DLD1 (cell line): ENCODE data around the gene PROK1.

Experiments
- in situ Hi-C: cut with HindIII; loops from 2 replicates; pipeline ENCODE4 v1.10.0; 2017; ENCODE audit warnings: low sequenced_read_pairs

The PROK1 gene

GRCh38 chr1:110464340-110464739 is 13.4 kb downstream of the PROK1 start:
- in situ Hi-C loops, result no loop called here

GRCh38 chr1:110465038-110465813 is 14.3 kb downstream of the PROK1 start:
- in situ Hi-C loops, result no loop called here

GRCh38 chr1:110465814-110466380 is 14.9 kb downstream of the PROK1 start:
- in situ Hi-C loops, result no loop called here

- in situ Hi-C loops, result no loop called here
Observed at GRCh38 chr1:110466646-110467280, 15.8 kb downstream of the PROK1 start.

GRCh38 chr1:110471131-110471530 is 20.2 kb downstream of the PROK1 start:
- in situ Hi-C loops, result no loop called here

GRCh38 chr1:110472546-110472945 is 21.6 kb downstream of the PROK1 start:
- in situ Hi-C loops, result no loop called here

GRCh38 chr1:110474444-110474843 is 23.5 kb downstream of the PROK1 start:
- in situ Hi-C loops, result no loop called here

GRCh38 chr1:110475362-110476027 is 24.5 kb downstream of the PROK1 start:
- in situ Hi-C loops, result no loop called here

GRCh38 chr1:110476028-110476765 is 25.2 kb downstream of the PROK1 start:
- in situ Hi-C loops, result no loop called here

- in situ Hi-C loops, result no loop called here
Observed at GRCh38 chr1:110477041-110477440, 26.1 kb downstream of the PROK1 start.

GRCh38 chr1:110477445-110477957 is 26.6 kb downstream of the PROK1 start:
- in situ Hi-C loops, result no loop called here

- in situ Hi-C loops, result no loop called here
Observed at GRCh38 chr1:110477967-110478640, 27.2 kb downstream of the PROK1 start.

- in situ Hi-C loops, result no loop called here
Observed at GRCh38 chr1:110478886-110479285, 27.9 kb downstream of the PROK1 start.

- in situ Hi-C loops, result no loop called here
Observed at GRCh38 chr1:110480356-110481096, 29.6 kb downstream of the PROK1 start.

GRCh38 chr1:110481968-110482623 is 31.1 kb downstream of the PROK1 start:
- in situ Hi-C loops, result no loop called here

GRCh38 chr1:110482662-110483307 is 31.8 kb downstream of the PROK1 start:
- in situ Hi-C loops, result no loop called here

- in situ Hi-C loops, result no loop called here
Observed at GRCh38 chr1:110483308-110483685, 32.3 kb downstream of the PROK1 start.

- in situ Hi-C loops, result no loop called here
Observed at GRCh38 chr1:110484801-110485200, 33.9 kb downstream of the PROK1 start.
